GM23338 (cell line): ENCODE measurements around the gene ANO10. TPM values are rescaled to one million over a fixed set of nuclear protein-coding genes. Genes with fewer than 3 reads are reported as not detected.
A peak's percentile ranks its signal among the peaks of the same experiment; 100 is the strongest.
"Not testable (repeated sequence)": the region's sequence is repeated elsewhere in the genome, so short reads cannot be mapped to it uniquely, and the experiment has no call there.

Experiments
- ATAC-seq: fragments of 200-7000 bp; cut with Tn5 transposase; 3 replicates; pipeline ENCODE4 v1.9.1; 2020
- DNase-seq: peaks from one replicate; pipeline ENCODE4 v3.0.0-alpha.2; 2015; ENCODE audit warnings: low spot score
- H2AFZ ChIP-seq: fragments of 200-600 bp; sonication (generic); 2 replicates; pipeline ENCODE4 v1.8.0; 2016; ENCODE audit warnings: antibody characterized with exemption, mild to moderate bottlenecking, moderate library complexity
- H3F3A ChIP-seq: fragments of 200-600 bp; sonication (generic); replicated peaks from 2 replicates; pipeline ENCODE4 v1.8.0; 2017; ENCODE audit warnings: antibody characterized with exemption, mixed run types, low read depth
- H3K27ac ChIP-seq: fragments of 200-600 bp; sonication (generic); 2 replicates; pipeline ENCODE4 v1.6.1; 2016; ENCODE audit warnings: low read depth
- H3K27me3 ChIP-seq: fragments of 200-600 bp; sonication (generic); 2 replicates; pipeline ENCODE4 v1.8.0; 2016; ENCODE audit warnings: mild to moderate bottlenecking, mixed run types, moderate library complexity; ENCODE audit not compliant: insufficient read depth
- H3K36me3 ChIP-seq: fragments of 200-600 bp; sonication (generic); 2 replicates; pipeline ENCODE4 v1.8.0; 2016; ENCODE audit warnings: mild to moderate bottlenecking; ENCODE audit not compliant: insufficient read depth
- H3K4me1 ChIP-seq: fragments of 200-600 bp; sonication (generic); 2 replicates; pipeline ENCODE4 v1.8.0; 2016; ENCODE audit warnings: mild to moderate bottlenecking, moderate library complexity; ENCODE audit not compliant: insufficient read depth
- H3K4me2 ChIP-seq: fragments of 200-600 bp; sonication (generic); 2 replicates; pipeline ENCODE4 v1.7.1; 2017; ENCODE audit warnings: mixed run types
- H3K4me3 ChIP-seq: fragments of 200-600 bp; sonication (generic); 2 replicates; pipeline ENCODE4 v1.6.1; 2016; ENCODE audit warnings: mixed run types
- H3K79me2 ChIP-seq: fragments of 200-600 bp; sonication (generic); replicated peaks from 2 replicates; pipeline ENCODE4 v1.8.0; 2017; ENCODE audit warnings: mild to moderate bottlenecking; ENCODE audit not compliant: insufficient read depth
- H3K9me2 ChIP-seq: fragments of 200-600 bp; sonication (generic); 2 replicates; pipeline ENCODE4 v1.8.0; 2017; ENCODE audit not compliant: insufficient read depth
- H4K20me1 ChIP-seq: fragments of 200-600 bp; sonication (generic); replicated peaks from 2 replicates; pipeline ENCODE4 v1.8.0; 2017; ENCODE audit warnings: mild to moderate bottlenecking; ENCODE audit not compliant: insufficient read depth
- H3K27ac Mint-ChIP-seq: 2 replicates; pipeline ENCODE4 v1.8.0; 2020; ENCODE audit warnings: inconsistent platforms, mild to moderate bottlenecking, moderate library complexity, mixed read lengths
- H3K27me3 Mint-ChIP-seq: 3 replicates; pipeline ENCODE4 v1.8.0; 2022; ENCODE audit warnings: low read depth, mild to moderate bottlenecking, moderate library complexity, mixed read lengths, inconsistent platforms; ENCODE audit not compliant: insufficient read depth, poor library complexity
- H3K36me3 Mint-ChIP-seq: 3 replicates; pipeline ENCODE4 v1.8.0; 2021; ENCODE audit warnings: low read depth, mild to moderate bottlenecking, inconsistent platforms, moderate library complexity, mixed read lengths
- H3K4me1 Mint-ChIP-seq: 3 replicates; pipeline ENCODE4 v1.8.0; 2020; ENCODE audit warnings: mild to moderate bottlenecking, inconsistent platforms, mixed read lengths
- H3K4me3 Mint-ChIP-seq: 3 replicates; pipeline ENCODE4 v1.8.0; 2021; ENCODE audit warnings: moderate library complexity, mild to moderate bottlenecking, inconsistent platforms, mixed read lengths
- H3K9me3 Mint-ChIP-seq: 3 replicates; pipeline ENCODE4 v1.8.0; 2020; ENCODE audit warnings: moderate library complexity, mild to moderate bottlenecking, inconsistent platforms, mixed read lengths
- CREB1 ChIP-seq: fragments of 250-450 bp; sonication (Bioruptor Pico); IDR thresholded peaks from 2 replicates; pipeline ENCODE4 v1.5.0; 2020; ENCODE audit warnings: low read depth, mild to moderate bottlenecking, moderate library complexity
- CTCF ChIP-seq, 2 experiments: fragments of 200-600 bp in 1 of 2; sonication (generic) in 1 of 2; conservative IDR thresholded peaks; 2 replicates each; pipeline versions ENCODE4 v1.5.1 to v1.6.1; 2016 to 2017; ENCODE audit warnings: antibody characterized with exemption in 2 of 2, low read depth in 2 of 2, mild to moderate bottlenecking in 2 of 2, moderate library complexity in 1 of 2
- ETS1 ChIP-seq: IDR thresholded peaks from 2 replicates; pipeline ENCODE4 v1.6.1; 2016; ENCODE audit warnings: antibody characterized with exemption
- EZH2 ChIP-seq: fragments of 200-600 bp; sonication (generic); IDR thresholded peaks from one replicate; pipeline ENCODE4 v1.8.0; 2017; ENCODE audit warnings: antibody characterized with exemption, mild to moderate bottlenecking, low read depth; ENCODE audit not compliant: unreplicated experiment
- EZH2phosphoT487 ChIP-seq: fragments of 200-600 bp; sonication (generic); IDR thresholded peaks from one replicate; pipeline ENCODE4 v1.8.1; 2018; ENCODE audit warnings: antibody characterized with exemption; ENCODE audit not compliant: unreplicated experiment
- JUNB ChIP-seq: IDR thresholded peaks from one replicate; pipeline ENCODE4 v1.6.1; 2016; ENCODE audit warnings: antibody characterized with exemption; ENCODE audit not compliant: unreplicated experiment
- NANOG ChIP-seq: IDR thresholded peaks from 2 replicates; pipeline ENCODE4 v1.6.1; 2016; ENCODE audit warnings: antibody characterized with exemption, borderline replicate concordance
- POLR2AphosphoS5 ChIP-seq: IDR thresholded peaks from 2 replicates; pipeline ENCODE4 v1.6.1; 2016; ENCODE audit warnings: antibody characterized with exemption, low read depth
- ZNF114 ChIP-seq: fragments of 250-450 bp; sonication (Bioruptor Pico); IDR thresholded peaks from 2 replicates; pipeline ENCODE4 v1.5.0; 2020; ENCODE audit warnings: mild to moderate bottlenecking, moderate library complexity
- ZNF331 ChIP-seq: fragments of 250-450 bp; sonication (Bioruptor Pico); IDR thresholded peaks from 2 replicates; pipeline ENCODE4 v1.5.0; 2020; ENCODE audit warnings: low read depth, mild to moderate bottlenecking, moderate library complexity
- ZNF462 ChIP-seq: fragments of 250-450 bp; sonication (Bioruptor Pico); IDR thresholded peaks from 2 replicates; pipeline ENCODE4 v1.5.0; 2020; ENCODE audit warnings: mild to moderate bottlenecking, moderate library complexity
- polyA plus RNA-seq: library from polyadenylated mRNA; unstranded; fragments of >200 nt; fragmentation: Nextera tagmentation; extraction: Ambion mirVana; gene quantifications from 2 replicates; pipeline ENCODE4 v1.2.1, GENCODE V29; 2016
- total RNA-seq: library from RNA; depleted of rRNA; stranded (reverse); fragments of >200 nt; shearing (Covaris generic); gene quantifications from 2 replicates; pipeline ENCODE4 v1.2.3, GENCODE V29; 2014

ANO10 gene
- total and polyA plus RNA-seq, 2 experiments from 2014 or later: 29.2 to 48.1 TPM

GRCh38 chr3:43478839-43479238 is 143.0 kb downstream of the ANO10 start:
- DNase-seq, H3F3A ChIP-seq, H3K27ac Mint-ChIP-seq, H3K79me2 ChIP-seq, H3K9me2 ChIP-seq, H2AFZ ChIP-seq, H3K27ac ChIP-seq, H3K36me3 ChIP-seq: not testable (repeated sequence)
- peaks cover 30% of the 10 kb centered on the region for H3K36me3 Mint-ChIP-seq
- peaks cover 12% of the 10 kb centered on the region for H4K20me1 ChIP-seq
- peaks cover 17% of the 10 kb centered on the region for H3K27me3 Mint-ChIP-seq
- H3K4me2 ChIP-seq: peak overlapping the region; percentile 55
- peaks cover 23% of the 10 kb centered on the region; the same call in 2 of the 3 replicates for H3K9me3 Mint-ChIP-seq
- peaks cover 54% of the 10 kb centered on the region for H3K4me1 Mint-ChIP-seq
- peak overlapping the region; percentile 29 for H3K4me3 ChIP-seq
- TF ChIP-seq POLR2AphosphoS5 (peak; percentile 39; the same call in 1 of the 2 replicates), NANOG (peak; percentile 77; the same call in 1 of the 2 replicates)
- H3K27me3 ChIP-seq: peaks cover 44% of the 10 kb centered on the region
- peaks cover 34% of the 10 kb centered on the region for H3K4me1 ChIP-seq
- H3K4me3 Mint-ChIP-seq: peak overlapping the region; percentile 47
- ATAC-seq: peak; percentile 51

- ATAC-seq: peak; percentile 21; the same call in 2 of the 3 replicates
- H3K4me2 ChIP-seq: peak overlapping the region; percentile 55
- no peaks in the 10 kb centered on the region for H3F3A ChIP-seq
- H3K9me3 Mint-ChIP-seq: peaks cover 23% of the 10 kb centered on the region; the same call in 2 of the 3 replicates
- H2AFZ ChIP-seq: no peak overlapping the region
- H3K9me2 ChIP-seq: peaks cover under 1% of the 10 kb centered on the region; the same call in 1 of the 2 replicates
- H3K27me3 ChIP-seq: peaks cover 44% of the 10 kb centered on the region
- no peak overlapping the region for H3K27ac ChIP-seq
- 0 out of 2 replicates have a peak, but pooled peaks cover 2% of the 10 kb centered on the region for H3K79me2 ChIP-seq
- peaks cover 16% of the 10 kb centered on the region for H3K27me3 Mint-ChIP-seq
- peaks cover 12% of the 10 kb centered on the region for H4K20me1 ChIP-seq
- peaks cover 24% of the 10 kb centered on the region for H3K36me3 Mint-ChIP-seq
- H3K4me3 Mint-ChIP-seq: peak overlapping the region; percentile 47
- peak overlapping the region; percentile 29; the same call in 1 of the 2 replicates for H3K4me3 ChIP-seq
- H3K36me3 ChIP-seq: no peaks in the 10 kb centered on the region
- no peak overlapping the region for H3K27ac Mint-ChIP-seq
- DNase-seq: no peak
- H3K4me1 ChIP-seq: peaks cover 29% of the 10 kb centered on the region
- peaks cover 50% of the 10 kb centered on the region for H3K4me1 Mint-ChIP-seq
- TF ChIP-seq ZNF331 (no peak), ZNF462 (CRISPR knock-in tag) (no peak), CREB1 (CRISPR knock-in tag) (no peak), ETS1 (no peak), ZNF114 (no peak), CTCF (conservative IDR thresholded peaks at IDR 0.05; ENCODE audit: low read depth in 2 of 2) (no peak), NANOG (no peak), JUNB (no peak), EZH2phosphoT487 (no peak), POLR2AphosphoS5 (no peak), EZH2 (no peak)
Observed at GRCh38 chr3:43478118-43478785, 143.6 kb downstream of the ANO10 start.
